Measurements from ENCODE around the gene NHSL1.

GRCh38 chr6:138400326-138400725, 99.0 kb downstream of the NHSL1 start:
- no peak for TF ChIP-seq POLR2A (IDR thresholded peaks at IDR 0.05; ENCODE audit: low read length)
- no peak for TF ChIP-seq GATA1 (IDR thresholded peaks at IDR 0.05; ENCODE audit: low read depth, low read length)

All from erythroblast (primary cell).